Vagina (tissue), 2 donors: ENCODE results near the gene HOXA6.

ENCODE experiments used
- CTCF ChIP-seq, 3 experiments: fragments of 450-650 bp in 2 of 3; fragments of 200-600 bp in 1 of 3; sonication (generic) in 1 of 3; IDR thresholded peaks; one replicate each; pipeline ENCODE4 v1.5.1; 2017 to 2019; ENCODE audit warnings: antibody characterized with exemption in 3 of 3, mild to moderate bottlenecking in 2 of 3, moderate library complexity in 2 of 3
- POLR2A ChIP-seq, 2 donors: fragments of 450-650 bp; IDR thresholded peaks; one replicate each; pipeline ENCODE4 v1.6.1; 2017; ENCODE audit warnings: antibody characterized with exemption in 2 of 2, mild to moderate bottlenecking in 2 of 2, moderate library complexity in 2 of 2
- POLR2AphosphoS5 ChIP-seq, 2 donors: sonication (generic); formaldehyde crosslinking; IDR thresholded peaks; one replicate each; pipeline ENCODE4 v1.9.0; 2017; ENCODE audit warnings: antibody characterized with exemption in 2 of 2, mild to moderate bottlenecking in 2 of 2, low read depth in 1 of 2; ENCODE audit not compliant: insufficient read depth in 1 of 2

- TF ChIP-seq CTCF (IDR thresholded peaks at IDR 0.05) (no peak), POLR2A (IDR thresholded peaks at IDR 0.05) (no peak), POLR2AphosphoS5 (IDR thresholded peaks at IDR 0.05; ENCODE audit: insufficient read depth in 1 of 2, low read depth in 1 of 2) (no peak)
Observed at GRCh38 chr7:27104341-27105058, 43.1 kb downstream of the HOXA6 start.
